Thyroid gland (tissue), 4 donors: ENCODE results near the gene RAD51C.

Experiments
- CTCF ChIP-seq, 6 experiments: fragments of 200-600 bp in 3 of 6; fragments of 450-650 bp in 3 of 6; sonication (generic) in 3 of 6; IDR thresholded peaks; one replicate each; pipeline ENCODE4 v1.5.1; 2016 to 2019; ENCODE audit warnings: antibody characterized with exemption in 6 of 6, mild to moderate bottlenecking in 2 of 6, inconsistent platforms in 1 of 6, moderate library complexity in 1 of 6
- POLR2A ChIP-seq, 2 donors: fragments of 450-650 bp; IDR thresholded peaks; one replicate each; pipeline ENCODE4 v1.6.1; 2017; ENCODE audit warnings: antibody characterized with exemption in 2 of 2, mild to moderate bottlenecking in 2 of 2, moderate library complexity in 1 of 2

GRCh38 chr17:58760248-58760647, 67.8 kb downstream of the RAD51C start:
- TF ChIP-seq CTCF (IDR thresholded peaks at IDR 0.05) (no peak), POLR2A (IDR thresholded peaks at IDR 0.05) (no peak)
